Stimulated activated CD4-positive, alpha-beta T cell treated with anti-CD3 and anti-CD28 coated beads, Interleukin-1b, Interleukin-23, amount 100 ng/mL, for 48 hours (primary cell): Measurements from ENCODE around the gene CHMP4B.
"Not testable (repeated sequence)": the region's sequence is repeated elsewhere in the genome, so short reads cannot be mapped to it uniquely, and the experiment has no call there.

ENCODE experiments used
- DNase-seq: peaks from one replicate; pipeline ENCODE4 v3.0.0-alpha.2; 2020

The CHMP4B gene

GRCh38 chr20:33790566-33790965 lies 20.6 kb upstream of the CHMP4B start:
- no peak for DNase-seq

GRCh38 chr20:33791021-33791420 lies 20.1 kb upstream of the CHMP4B start:
- DNase-seq = no peak

- DNase-seq = no peak
Measured at GRCh38 chr20:33791540-33791939, 19.6 kb upstream of the CHMP4B start.

- DNase-seq = peak; percentile 50
Measured at GRCh38 chr20:33791959-33792597, 19.1 kb upstream of the CHMP4B start.

- not testable (repeated sequence) for DNase-seq
Measured at GRCh38 chr20:33792598-33792989, 18.6 kb upstream of the CHMP4B start.

- no peak for DNase-seq
Measured at GRCh38 chr20:33793011-33793931, 17.9 kb upstream of the CHMP4B start.

GRCh38 chr20:33796263-33796906 lies 14.8 kb upstream of the CHMP4B start:
- no peak for DNase-seq

- DNase-seq = no peak
Measured at GRCh38 chr20:33796907-33797544, 14.1 kb upstream of the CHMP4B start.

- DNase-seq = no peak
Measured at GRCh38 chr20:33798444-33798843, 12.7 kb upstream of the CHMP4B start.

GRCh38 chr20:33803921-33804337 lies 7.2 kb upstream of the CHMP4B start:
- no peak for DNase-seq

- no peak for DNase-seq
Measured at GRCh38 chr20:33808388-33808787, 2.8 kb upstream of the CHMP4B start.

GRCh38 chr20:33810259-33810658 lies 889 bp upstream of the CHMP4B start:
- DNase-seq = no peak

- DNase-seq = no peak
Measured at GRCh38 chr20:33811776-33812151, 616 bp downstream of the CHMP4B start.

- peak; percentile 40 for DNase-seq
Measured at GRCh38 chr20:33812152-33812849, 1.2 kb downstream of the CHMP4B start.

GRCh38 chr20:33812908-33813462 lies 1.8 kb downstream of the CHMP4B start:
- DNase-seq = no peak

- peak; percentile 33 for DNase-seq
Measured at GRCh38 chr20:33814238-33814712, 3.1 kb downstream of the CHMP4B start.

- DNase-seq = no peak
Measured at GRCh38 chr20:33815671-33816070, 4.5 kb downstream of the CHMP4B start.

GRCh38 chr20:33816191-33816590 lies 5.0 kb downstream of the CHMP4B start:
- no peak for DNase-seq

GRCh38 chr20:33817411-33817810 lies 6.3 kb downstream of the CHMP4B start:
- DNase-seq = no peak

GRCh38 chr20:33819456-33819855 lies 8.3 kb downstream of the CHMP4B start:
- no peak for DNase-seq

- DNase-seq = no peak
Measured at GRCh38 chr20:33820362-33820761, 9.2 kb downstream of the CHMP4B start.

GRCh38 chr20:33821270-33821836 lies 10.2 kb downstream of the CHMP4B start:
- no peak for DNase-seq
